OCI-LY1 (cell line): ENCODE data around the gene PTX4.

Experiments used
- H2AFZ ChIP-seq: fragments of 200-600 bp; sonication (generic), shearing (Covaris generic); 2 replicates; pipeline ENCODE4 v1.6.0; 2014; ENCODE audit warnings: antibody characterized with exemption, mild to moderate bottlenecking, low read length
- H3F3A ChIP-seq: fragments of 200-600 bp; sonication (generic), shearing (Covaris generic); 2 replicates; pipeline ENCODE4 v1.6.0; 2014; ENCODE audit warnings: mild to moderate bottlenecking, antibody characterized with exemption, low read length, moderate library complexity; ENCODE audit not compliant: insufficient read depth
- H3K27ac ChIP-seq: fragments of 200-600 bp; sonication (generic); 2 replicates; pipeline ENCODE4 v1.5.1; 2014; ENCODE audit warnings: low read length, mixed run types, mild to moderate bottlenecking, low read depth; ENCODE audit not compliant: poor library complexity, severe bottlenecking
- H3K27me3 ChIP-seq: fragments of 200-600 bp; sonication (generic); 2 replicates; pipeline ENCODE4 v1.6.0; 2014; ENCODE audit warnings: antibody characterized with exemption, mild to moderate bottlenecking, low read length, moderate library complexity; ENCODE audit not compliant: insufficient read depth
- H3K36me3 ChIP-seq: fragments of 200-600 bp; sonication (generic); 2 replicates; pipeline ENCODE4 v1.6.1; 2014; ENCODE audit warnings: mild to moderate bottlenecking, antibody characterized with exemption, low read length, moderate library complexity, mixed read lengths; ENCODE audit not compliant: insufficient read depth
- H3K4me1 ChIP-seq: fragments of 200-600 bp; sonication (generic); 2 replicates; pipeline ENCODE4 v1.5.1; 2014; ENCODE audit warnings: mild to moderate bottlenecking, low read length, moderate library complexity; ENCODE audit not compliant: insufficient read depth, severe bottlenecking
- H3K4me2 ChIP-seq: fragments of 200-600 bp; sonication (generic), shearing (Covaris generic); 2 replicates; pipeline ENCODE4 v1.6.1; 2014; ENCODE audit warnings: low read length
- H3K4me3 ChIP-seq: fragments of 200-600 bp; sonication (generic); 2 replicates; pipeline ENCODE4 v1.5.1; 2014; ENCODE audit warnings: low read length, low read depth, mild to moderate bottlenecking, mixed read lengths; ENCODE audit not compliant: poor library complexity, severe bottlenecking
- H3K79me2 ChIP-seq: fragments of 200-600 bp; shearing (Covaris generic); 2 replicates; pipeline ENCODE4 v1.6.1; 2016; ENCODE audit warnings: mixed run types, low read length, mixed read lengths; ENCODE audit not compliant: insufficient read depth
- H3K9ac ChIP-seq: fragments of 200-600 bp; sonication (generic), shearing (Covaris generic); 2 replicates; pipeline ENCODE4 v1.6.1; 2014; ENCODE audit warnings: mild to moderate bottlenecking, low read length, mixed read lengths
- H3K9me2 ChIP-seq: fragments of 200-600 bp; sonication (generic), shearing (Covaris generic); 2 replicates; pipeline ENCODE4 v1.6.1; 2014; ENCODE audit warnings: low read depth, mild to moderate bottlenecking, low read length, mixed read lengths
- H3K9me3 ChIP-seq: fragments of 200-600 bp; shearing (Covaris generic); 2 replicates; pipeline ENCODE4 v1.6.1; 2014; ENCODE audit warnings: low read length, mixed read lengths
- H4K20me1 ChIP-seq: fragments of 200-600 bp; sonication (generic), shearing (Covaris generic); 2 replicates; pipeline ENCODE4 v1.6.0; 2016; ENCODE audit warnings: mild to moderate bottlenecking, low read length; ENCODE audit not compliant: insufficient read depth
- CTCF ChIP-seq: fragments of 200-600 bp; sonication (generic), shearing (Covaris generic); IDR thresholded peaks from 2 replicates; pipeline ENCODE4 v1.5.1; 2017; ENCODE audit warnings: mild to moderate bottlenecking, antibody characterized with exemption, low read length, moderate library complexity, mixed read lengths
- EZH2 ChIP-seq: fragments of 200-600 bp; sonication (generic), shearing (Covaris generic); IDR thresholded peaks from 2 replicates; pipeline ENCODE4 v1.8.0; 2017; ENCODE audit warnings: borderline replicate concordance, mixed run types, mild to moderate bottlenecking, antibody characterized with exemption, low read length, moderate library complexity, mixed read lengths

The PTX4 gene

DNA sequence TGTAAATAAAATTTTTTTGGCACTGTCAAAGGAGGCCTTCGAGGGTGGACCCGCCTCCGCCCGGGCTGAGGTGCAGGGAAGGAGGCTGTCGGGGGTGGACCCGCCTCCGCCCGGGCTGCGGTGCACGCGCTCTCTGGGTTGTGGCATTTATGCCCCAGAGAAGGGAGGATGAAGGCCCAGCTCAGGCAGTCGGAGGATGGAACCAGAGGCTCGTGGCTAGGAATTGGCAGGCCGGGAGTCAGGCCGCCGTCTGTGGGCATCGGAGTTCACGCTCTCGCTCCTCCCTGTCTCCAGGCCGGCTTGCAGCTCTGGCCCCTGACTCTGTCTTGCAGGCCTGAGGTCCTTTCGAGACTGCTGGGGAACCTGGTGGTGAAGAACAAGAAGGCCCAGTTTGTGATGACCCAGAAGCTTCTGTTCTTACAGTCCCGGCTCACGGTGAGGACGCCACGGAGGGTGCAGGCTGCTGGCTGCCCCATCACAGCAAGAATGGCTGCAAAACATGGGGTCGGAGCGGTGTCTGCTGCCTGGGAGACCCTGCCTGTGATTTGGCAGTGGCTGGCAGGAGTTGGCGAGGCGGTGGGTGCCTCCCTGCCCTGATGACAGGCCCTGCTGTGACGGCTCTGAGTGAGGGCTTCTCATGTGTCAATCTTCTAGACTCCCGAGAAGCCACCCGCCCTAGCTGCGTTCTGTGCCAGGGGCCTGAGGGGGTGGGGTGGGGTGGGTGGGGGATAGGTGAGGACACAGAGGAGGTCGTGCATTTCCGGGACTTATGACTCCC, 10.3 kb upstream of the PTX4 start:
- no peak overlapping the region for H2AFZ ChIP-seq
- TF ChIP-seq CTCF (no peak), EZH2 (no peak)
- H3F3A ChIP-seq = no peaks in the 10 kb centered on the region
- H3K4me1 ChIP-seq = peaks cover 8% of the 10 kb centered on the region
- no peaks in the 10 kb centered on the region for H3K9me3 ChIP-seq
- H3K9me2 ChIP-seq = no peaks in the 10 kb centered on the region
- peaks cover 69% of the 10 kb centered on the region for H3K36me3 ChIP-seq
- H3K27ac ChIP-seq = no peak overlapping the region
- no peak overlapping the region for H3K4me2 ChIP-seq
- no peak overlapping the region for H3K9ac ChIP-seq
- H3K27me3 ChIP-seq = no peaks in the 10 kb centered on the region
- H3K79me2 ChIP-seq = no peaks in the 10 kb centered on the region
- no peaks in the 10 kb centered on the region for H4K20me1 ChIP-seq
- H3K4me3 ChIP-seq = no peak overlapping the region

GRCh38 chr16:1497014-1497598, 8.4 kb upstream of the PTX4 start:
- Histone ChIP-seq H3F3A (no peaks in the 10 kb centered on the region), H3K27me3 (no peaks in the 10 kb centered on the region), H3K79me2 (no peaks in the 10 kb centered on the region), H3K9me3 (no peaks in the 10 kb centered on the region), H3K9ac (no peak overlapping the region), H3K9me2 (no peaks in the 10 kb centered on the region), H2AFZ (no peak overlapping the region), H3K4me3 (no peak overlapping the region), H3K36me3 (peaks cover 52% of the 10 kb centered on the region), H3K4me1 (peaks cover 18% of the 10 kb centered on the region), H3K4me2 (no peak overlapping the region), H4K20me1 (no peaks in the 10 kb centered on the region), H3K27ac (no peak overlapping the region)
- TF ChIP-seq EZH2 (no peak), CTCF (no peak)

- Histone ChIP-seq H3K4me2 (no peak overlapping the region), H3K27me3 (no peaks in the 10 kb centered on the region), H3K27ac (no peak overlapping the region), H3F3A (no peaks in the 10 kb centered on the region), H3K9me3 (no peaks in the 10 kb centered on the region), H3K79me2 (no peaks in the 10 kb centered on the region), H3K9me2 (no peaks in the 10 kb centered on the region), H3K36me3 (peaks cover 45% of the 10 kb centered on the region), H3K4me3 (no peak overlapping the region), H3K4me1 (peaks cover 18% of the 10 kb centered on the region), H3K9ac (no peak overlapping the region), H4K20me1 (no peaks in the 10 kb centered on the region), H2AFZ (no peak overlapping the region)
- TF ChIP-seq CTCF (no peak), EZH2 (no peak)
Observed at GRCh38 chr16:1496464-1496863, 7.7 kb upstream of the PTX4 start.
